Loucy (cell line): ENCODE data around the gene PSMD1.

Experiments used
- H2AFZ ChIP-seq: fragments of 200-600 bp; sonication (generic); 2 replicates; pipeline ENCODE4 v1.6.0; 2016; ENCODE audit warnings: antibody characterized with exemption, mild to moderate bottlenecking, low read length, moderate library complexity
- H3F3A ChIP-seq: fragments of 200-600 bp; 2 replicates; pipeline ENCODE4 v1.6.0; 2016; ENCODE audit warnings: antibody characterized with exemption, low read depth, mild to moderate bottlenecking
- H3K27me3 ChIP-seq: fragments of 200-600 bp; sonication (generic); 2 replicates; pipeline ENCODE4 v1.6.1; 2014; ENCODE audit warnings: low read length, mild to moderate bottlenecking; ENCODE audit not compliant: insufficient read depth, poor library complexity, severe bottlenecking
- H3K36me3 ChIP-seq: fragments of 200-600 bp; sonication (generic); 2 replicates; pipeline ENCODE4 v1.6.1; 2016; ENCODE audit warnings: low read length; ENCODE audit not compliant: insufficient read depth
- H3K4me1 ChIP-seq: fragments of 200-600 bp; sonication (generic); 2 replicates; pipeline ENCODE4 v1.5.1; 2014; ENCODE audit warnings: low read length, mild to moderate bottlenecking; ENCODE audit not compliant: insufficient read depth, poor library complexity, severe bottlenecking
- H3K4me2 ChIP-seq: fragments of 200-600 bp; sonication (generic); 2 replicates; pipeline ENCODE4 v1.6.0; 2014; ENCODE audit warnings: antibody characterized with exemption, low read length, low read depth, mild to moderate bottlenecking; ENCODE audit not compliant: poor library complexity, severe bottlenecking
- H3K4me3 ChIP-seq: fragments of 200-600 bp; sonication (generic); 2 replicates; pipeline ENCODE4 v1.5.1; 2014; ENCODE audit warnings: low read length, mild to moderate bottlenecking, mixed read lengths; ENCODE audit not compliant: poor library complexity, severe bottlenecking
- H3K79me2 ChIP-seq: fragments of 200-600 bp; sonication (generic); 2 replicates; pipeline ENCODE4 v1.6.1; 2014; ENCODE audit warnings: low read length; ENCODE audit not compliant: insufficient read depth
- H3K9ac ChIP-seq: fragments of 200-600 bp; sonication (generic); 2 replicates; pipeline ENCODE4 v1.6.0; 2014; ENCODE audit warnings: mild to moderate bottlenecking, low read depth, low read length, moderate library complexity; ENCODE audit not compliant: poor library complexity, severe bottlenecking
- H3K9me2 ChIP-seq: fragments of 200-600 bp; sonication (generic); replicated peaks from 2 replicates; pipeline ENCODE4 v1.6.1; 2016; ENCODE audit warnings: low read depth, low read length, mixed read lengths
- H3K9me3 ChIP-seq: fragments of 200-600 bp; sonication (generic); 2 replicates; pipeline ENCODE4 v1.6.1; 2014; ENCODE audit warnings: mild to moderate bottlenecking, antibody characterized with exemption, low read length, low read depth; ENCODE audit not compliant: insufficient read depth
- H4K20me1 ChIP-seq: fragments of 200-600 bp; sonication (generic); 2 replicates; pipeline ENCODE4 v1.6.0; 2014; ENCODE audit warnings: antibody characterized with exemption, low read length, mild to moderate bottlenecking; ENCODE audit not compliant: insufficient read depth, poor library complexity, severe bottlenecking
- EZH2phosphoT487 ChIP-seq: fragments of 200-600 bp; IDR thresholded peaks from 2 replicates; pipeline ENCODE4 v1.6.1; 2018; ENCODE audit warnings: antibody characterized with exemption, mild to moderate bottlenecking, moderate library complexity, borderline replicate concordance
- TF ChIP-seq, protein P1 (sequence below): fragments of 200-600 bp; sonication (generic); conservative IDR thresholded peaks from 2 replicates; pipeline ENCODE4 v1.5.1; 2014; ENCODE audit warnings: mild to moderate bottlenecking, antibody characterized with exemption, low read length

The PSMD1 gene

DNA sequence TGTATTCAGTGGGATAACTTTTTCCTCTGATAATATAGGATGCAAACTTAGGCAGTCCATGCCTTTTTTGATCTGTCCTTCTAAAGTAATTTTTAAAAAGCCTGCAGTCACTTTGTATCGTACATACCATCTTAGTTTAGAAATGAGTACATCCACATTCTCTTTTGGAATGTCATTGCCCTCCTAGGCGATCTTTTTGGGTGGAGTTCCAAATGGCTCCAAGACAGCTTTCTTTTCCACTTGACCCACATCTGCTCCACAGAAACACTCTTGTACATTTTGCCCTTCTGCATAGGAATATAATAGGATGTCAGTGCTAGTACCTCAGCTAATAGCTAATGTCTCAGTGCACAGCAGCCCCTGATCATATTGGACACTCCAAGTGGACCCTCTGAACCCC is 90.0 kb downstream of the PSMD1 start:
- H3K36me3 ChIP-seq = peaks cover 55% of the 10 kb centered on the region
- TF ChIP-seq EZH2phosphoT487 = no peak
- TF ChIP-seq, protein P1, sequence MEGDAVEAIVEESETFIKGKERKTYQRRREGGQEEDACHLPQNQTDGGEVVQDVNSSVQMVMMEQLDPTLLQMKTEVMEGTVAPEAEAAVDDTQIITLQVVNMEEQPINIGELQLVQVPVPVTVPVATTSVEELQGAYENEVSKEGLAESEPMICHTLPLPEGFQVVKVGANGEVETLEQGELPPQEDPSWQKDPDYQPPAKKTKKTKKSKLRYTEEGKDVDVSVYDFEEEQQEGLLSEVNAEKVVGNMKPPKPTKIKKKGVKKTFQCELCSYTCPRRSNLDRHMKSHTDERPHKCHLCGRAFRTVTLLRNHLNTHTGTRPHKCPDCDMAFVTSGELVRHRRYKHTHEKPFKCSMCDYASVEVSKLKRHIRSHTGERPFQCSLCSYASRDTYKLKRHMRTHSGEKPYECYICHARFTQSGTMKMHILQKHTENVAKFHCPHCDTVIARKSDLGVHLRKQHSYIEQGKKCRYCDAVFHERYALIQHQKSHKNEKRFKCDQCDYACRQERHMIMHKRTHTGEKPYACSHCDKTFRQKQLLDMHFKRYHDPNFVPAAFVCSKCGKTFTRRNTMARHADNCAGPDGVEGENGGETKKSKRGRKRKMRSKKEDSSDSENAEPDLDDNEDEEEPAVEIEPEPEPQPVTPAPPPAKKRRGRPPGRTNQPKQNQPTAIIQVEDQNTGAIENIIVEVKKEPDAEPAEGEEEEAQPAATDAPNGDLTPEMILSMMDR = no peak

DNA sequence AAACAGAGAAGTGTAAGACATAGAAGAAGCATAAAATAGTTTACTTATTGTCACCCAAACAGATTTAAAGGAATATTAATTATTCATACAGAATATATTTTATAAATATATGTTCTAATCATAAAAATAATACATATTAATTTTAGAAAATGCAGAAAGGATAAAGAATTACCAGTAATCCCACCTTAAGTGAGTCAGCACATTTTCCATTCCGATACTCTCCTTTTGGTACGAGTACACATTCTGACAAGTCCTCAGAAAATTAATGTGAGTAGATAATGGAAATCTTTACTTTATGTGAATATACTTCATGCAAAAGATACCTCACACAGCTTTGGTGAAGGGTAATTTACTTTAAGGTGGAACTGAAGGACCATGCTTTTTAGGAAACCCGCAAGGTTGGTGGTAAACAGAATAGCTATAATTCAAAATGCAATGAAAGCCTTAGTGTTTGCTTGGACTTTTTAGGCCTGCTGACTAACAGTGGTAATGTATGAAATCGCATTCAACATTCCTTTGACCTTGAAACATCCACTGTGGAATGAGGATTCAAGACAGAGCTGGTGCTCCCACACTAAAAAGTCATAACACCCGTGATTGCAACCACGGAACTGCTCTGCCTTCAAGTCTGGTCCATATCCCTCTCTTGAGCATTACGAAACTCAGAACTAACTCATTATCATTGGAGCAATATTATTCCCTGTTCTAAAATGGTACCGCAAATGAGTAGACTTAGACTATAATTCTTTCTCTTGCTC is 96.3 kb downstream of the PSMD1 start:
- H3K9me2 ChIP-seq = no peaks in the 10 kb centered on the region
- no peaks in the 10 kb centered on the region for H4K20me1 ChIP-seq
- no peaks in the 10 kb centered on the region for H3K4me1 ChIP-seq
- H3F3A ChIP-seq = no peaks in the 10 kb centered on the region
- no peaks in the 10 kb centered on the region for H3K9me3 ChIP-seq
- peaks cover 59% of the 10 kb centered on the region for H3K36me3 ChIP-seq
- H3K4me2 ChIP-seq = no peak overlapping the region
- TF ChIP-seq EZH2phosphoT487 = no peak
- no peaks in the 10 kb centered on the region for H3K27me3 ChIP-seq
- H3K79me2 ChIP-seq = no peaks in the 10 kb centered on the region
- no peak overlapping the region for H2AFZ ChIP-seq
- no peak overlapping the region for H3K9ac ChIP-seq
- no peak overlapping the region for H3K4me3 ChIP-seq

More for the DNA sequence above, 90.0 kb downstream of the PSMD1 start:
- H3K9me3 ChIP-seq = no peaks in the 10 kb centered on the region
- no peaks in the 10 kb centered on the region for H3K27me3 ChIP-seq
- no peak overlapping the region for H2AFZ ChIP-seq
- H3K9ac ChIP-seq = no peak overlapping the region
- H3K4me2 ChIP-seq = no peak overlapping the region
- H4K20me1 ChIP-seq = no peaks in the 10 kb centered on the region
- H3K4me1 ChIP-seq = no peaks in the 10 kb centered on the region
- no peaks in the 10 kb centered on the region; the same call in 1 of the 2 replicates for H3F3A ChIP-seq
- H3K9me2 ChIP-seq = no peaks in the 10 kb centered on the region
- no peaks in the 10 kb centered on the region for H3K79me2 ChIP-seq
- no peak overlapping the region for H3K4me3 ChIP-seq

DNA sequence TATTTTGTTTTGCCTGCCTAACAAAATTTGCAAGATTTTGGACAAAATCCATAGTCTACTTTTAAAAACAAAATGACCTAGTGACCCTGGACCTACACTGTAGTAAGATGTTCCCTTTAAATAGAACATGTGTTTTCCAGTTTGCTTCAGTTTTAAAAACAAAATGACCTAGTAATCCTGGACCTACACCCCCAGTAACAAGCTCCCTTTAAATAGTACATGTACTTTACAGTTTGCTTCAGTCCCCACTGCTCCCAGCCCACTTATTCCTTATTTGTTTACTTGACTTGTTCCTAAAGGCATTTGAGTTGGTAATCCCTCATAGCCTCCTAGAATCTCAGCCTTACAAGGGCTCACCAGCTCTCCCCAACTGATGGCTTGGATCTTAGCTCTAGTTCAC is 102.6 kb downstream of the PSMD1 start:
- H3K79me2 ChIP-seq = no peaks in the 10 kb centered on the region
- no peak overlapping the region for H3K9ac ChIP-seq
- H3K36me3 ChIP-seq = peaks cover 69% of the 10 kb centered on the region
- no peak overlapping the region for H2AFZ ChIP-seq
- no peaks in the 10 kb centered on the region for H3K9me2 ChIP-seq
- H3K9me3 ChIP-seq = no peaks in the 10 kb centered on the region
- TF ChIP-seq, protein P1 = no peak
- TF ChIP-seq EZH2phosphoT487 = no peak
- no peak overlapping the region for H3K4me3 ChIP-seq
- H3K27me3 ChIP-seq = no peaks in the 10 kb centered on the region
- H3K4me2 ChIP-seq = no peak overlapping the region
- no peaks in the 10 kb centered on the region for H4K20me1 ChIP-seq
- H3F3A ChIP-seq = no peaks in the 10 kb centered on the region
- H3K4me1 ChIP-seq = peaks cover 3% of the 10 kb centered on the region

DNA sequence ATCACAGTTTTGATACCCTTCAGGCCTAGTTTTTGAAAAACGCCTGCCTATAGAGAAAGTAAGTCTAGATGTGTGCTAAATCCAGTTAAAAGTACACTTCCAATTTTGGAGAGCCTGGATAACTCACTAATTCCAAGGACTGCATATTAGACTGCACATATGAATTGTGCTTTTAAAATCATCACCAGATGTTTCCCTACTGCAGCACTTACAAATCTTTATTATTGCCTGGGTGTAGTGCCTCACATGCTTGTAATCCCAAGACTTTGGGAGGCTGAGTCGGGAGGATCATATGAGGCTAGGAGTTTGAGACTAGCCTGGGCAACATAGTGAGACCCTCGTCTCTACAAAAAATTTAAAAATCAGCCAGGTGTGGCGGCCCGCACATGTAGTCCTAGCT is 104.0 kb downstream of the PSMD1 start:
- Histone ChIP-seq H3K27me3 (no peaks in the 10 kb centered on the region), H3K9me2 (no peaks in the 10 kb centered on the region), H3K9ac (no peak overlapping the region), H3K4me1 (peaks cover 3% of the 10 kb centered on the region), H4K20me1 (no peaks in the 10 kb centered on the region), H2AFZ (no peak overlapping the region), H3K4me3 (no peak overlapping the region), H3K36me3 (peaks cover 70% of the 10 kb centered on the region), H3K9me3 (no peaks in the 10 kb centered on the region), H3K4me2 (no peak overlapping the region), H3F3A (no peaks in the 10 kb centered on the region), H3K79me2 (no peaks in the 10 kb centered on the region)
- TF ChIP-seq EZH2phosphoT487 = no peak
- TF ChIP-seq, protein P1 = no peak
